ENCODE measurements around the gene MRPS22.

The MRPS22 gene

DNA sequence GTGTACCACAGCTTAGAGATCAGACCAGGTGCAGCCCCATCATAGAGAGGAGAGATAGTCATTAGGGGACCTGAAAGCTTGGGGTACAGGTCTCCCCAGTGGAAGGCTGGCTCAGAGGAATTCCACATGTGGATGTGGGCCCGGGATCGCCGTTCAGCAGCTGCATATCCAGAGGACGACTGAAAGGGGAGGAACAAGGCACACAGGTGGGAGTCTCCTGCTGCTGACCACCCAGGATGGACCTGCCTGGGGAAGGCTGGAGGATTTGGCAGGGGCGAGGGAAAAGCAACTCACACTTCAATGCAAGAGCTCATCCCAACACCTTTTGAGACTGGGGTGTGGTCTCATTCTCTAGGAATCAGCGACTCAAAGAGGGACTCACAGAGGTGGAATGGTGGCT, 25.0 kb upstream of the MRPS22 start:
- no peak for DNase-seq (ENCODE audit: low read depth)
- TF ChIP-seq, protein P1, sequence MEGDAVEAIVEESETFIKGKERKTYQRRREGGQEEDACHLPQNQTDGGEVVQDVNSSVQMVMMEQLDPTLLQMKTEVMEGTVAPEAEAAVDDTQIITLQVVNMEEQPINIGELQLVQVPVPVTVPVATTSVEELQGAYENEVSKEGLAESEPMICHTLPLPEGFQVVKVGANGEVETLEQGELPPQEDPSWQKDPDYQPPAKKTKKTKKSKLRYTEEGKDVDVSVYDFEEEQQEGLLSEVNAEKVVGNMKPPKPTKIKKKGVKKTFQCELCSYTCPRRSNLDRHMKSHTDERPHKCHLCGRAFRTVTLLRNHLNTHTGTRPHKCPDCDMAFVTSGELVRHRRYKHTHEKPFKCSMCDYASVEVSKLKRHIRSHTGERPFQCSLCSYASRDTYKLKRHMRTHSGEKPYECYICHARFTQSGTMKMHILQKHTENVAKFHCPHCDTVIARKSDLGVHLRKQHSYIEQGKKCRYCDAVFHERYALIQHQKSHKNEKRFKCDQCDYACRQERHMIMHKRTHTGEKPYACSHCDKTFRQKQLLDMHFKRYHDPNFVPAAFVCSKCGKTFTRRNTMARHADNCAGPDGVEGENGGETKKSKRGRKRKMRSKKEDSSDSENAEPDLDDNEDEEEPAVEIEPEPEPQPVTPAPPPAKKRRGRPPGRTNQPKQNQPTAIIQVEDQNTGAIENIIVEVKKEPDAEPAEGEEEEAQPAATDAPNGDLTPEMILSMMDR (conservative IDR thresholded peaks at IDR 0.05; ENCODE audit: low read depth, low read length) = no peak

DNA sequence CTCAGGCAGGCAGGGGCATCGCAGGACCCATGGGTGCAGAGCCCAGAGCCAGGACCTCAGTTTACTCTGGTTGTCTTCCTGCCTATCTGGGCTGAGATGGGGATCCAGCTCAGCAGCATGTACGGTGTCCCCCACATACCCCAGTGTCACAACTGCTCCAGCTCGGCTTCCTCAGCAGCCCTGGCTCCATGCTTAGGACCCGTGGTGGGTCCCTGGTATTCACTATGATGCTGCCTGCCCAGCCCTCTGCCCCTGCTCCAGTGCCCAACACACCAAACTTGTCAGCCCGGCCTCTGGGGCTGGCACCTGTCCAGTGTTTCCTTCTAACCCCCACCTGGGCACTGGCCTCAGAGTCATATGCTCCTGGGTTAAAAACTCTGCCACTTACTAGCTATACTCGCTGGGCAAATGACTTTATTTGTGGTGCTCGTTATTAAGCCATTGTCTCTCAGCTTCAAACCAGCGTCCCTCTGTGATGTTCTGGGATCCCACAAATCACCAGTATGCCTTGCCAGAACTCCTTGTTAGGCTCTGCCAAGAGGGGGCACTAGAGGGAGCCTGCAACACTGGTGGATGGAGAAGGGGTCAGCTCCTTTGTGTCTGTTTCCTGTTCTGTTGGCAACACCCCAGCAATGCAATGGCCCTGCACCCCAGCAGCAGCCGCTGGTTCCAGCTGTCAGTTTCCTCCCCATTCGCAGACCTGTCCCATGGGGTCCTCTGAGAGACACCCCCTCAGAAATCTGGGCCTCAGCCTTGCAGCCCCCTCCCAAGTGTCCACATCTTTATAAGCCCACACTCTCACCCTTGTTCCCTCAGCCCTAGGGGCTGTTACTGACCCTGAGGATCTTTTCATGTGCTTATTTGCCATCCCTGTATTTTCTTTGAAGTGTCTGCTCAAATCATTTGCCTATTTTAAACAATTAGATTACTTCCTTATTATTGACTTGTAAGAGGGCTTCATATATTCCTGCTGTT, 24.1 kb upstream of the MRPS22 start:
- H3K4me3 ChIP-seq (ENCODE audit: low read depth, low read length) = no peak overlapping the region
- DNase-seq (ENCODE audit: low read depth) = peak; percentile 60
- TF ChIP-seq, protein P1 (conservative IDR thresholded peaks at IDR 0.05; ENCODE audit: low read depth, low read length) = peak; percentile 74

More for the DNA sequence above, 25.0 kb upstream of the MRPS22 start:
- H3K4me3 ChIP-seq (ENCODE audit: low read depth, low read length) = no peak overlapping the region

DNA sequence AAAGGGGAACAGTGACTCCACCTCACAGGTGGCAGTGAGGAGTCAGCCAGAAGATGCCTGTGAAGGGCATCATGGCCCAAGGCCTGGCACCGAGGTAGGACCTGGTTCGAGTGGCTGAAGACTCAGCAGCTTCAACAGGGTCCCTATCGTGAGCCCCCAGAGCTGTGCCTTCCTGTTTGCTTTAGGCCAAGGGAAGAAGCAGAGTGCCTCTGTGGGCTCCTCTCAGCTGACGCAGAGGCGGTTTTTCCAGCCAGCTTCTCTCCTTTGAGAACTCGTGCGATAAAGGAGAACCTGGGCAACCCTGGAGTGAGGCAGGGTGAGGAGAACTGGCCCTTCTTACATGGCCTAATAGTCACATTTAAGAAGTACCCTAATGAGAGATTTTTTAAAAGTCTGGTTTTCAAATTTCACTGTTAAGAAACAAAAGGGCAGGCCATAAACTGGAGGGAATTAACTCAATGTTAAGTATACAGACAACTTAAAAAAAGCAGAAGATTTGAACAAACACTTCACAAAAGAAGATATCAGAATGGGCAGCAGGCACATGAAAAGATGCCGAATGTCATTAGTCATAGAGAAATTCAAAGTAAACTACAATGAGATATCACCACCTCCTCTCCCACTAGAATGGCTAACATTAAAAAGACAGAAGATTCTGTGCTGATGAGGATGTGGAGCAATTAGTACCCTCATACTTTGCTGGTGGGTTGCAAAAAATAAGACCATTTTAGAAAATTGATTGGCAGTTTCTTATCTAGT, 23.1 kb upstream of the MRPS22 start:
- no peak overlapping the region for H3K4me3 ChIP-seq (ENCODE audit: low read depth, low read length)
- no peak for DNase-seq (ENCODE audit: low read depth)
- TF ChIP-seq, protein P1 (conservative IDR thresholded peaks at IDR 0.05; ENCODE audit: low read depth, low read length) = no peak

DNA sequence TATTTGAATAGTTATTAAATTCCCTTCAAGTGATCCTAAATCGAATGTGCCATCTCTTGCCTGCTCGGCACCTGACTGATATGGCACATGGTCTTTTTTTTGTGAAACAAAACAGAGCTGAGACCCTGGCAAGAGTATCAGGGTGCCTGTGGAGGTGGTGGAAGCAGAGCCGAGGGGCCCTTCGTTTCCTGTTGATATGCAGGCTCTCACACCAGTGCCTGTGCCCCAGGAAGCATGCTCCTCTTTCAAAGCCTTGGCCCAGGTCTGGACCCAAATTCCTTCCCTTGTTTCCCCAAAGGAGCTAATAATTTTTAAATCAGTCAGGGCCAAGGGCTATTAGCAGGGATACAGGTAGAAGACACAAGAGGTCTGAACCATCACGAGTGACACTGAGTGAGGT, 21.5 kb upstream of the MRPS22 start:
- no peak overlapping the region for H3K4me3 ChIP-seq (ENCODE audit: low read depth, low read length)
- TF ChIP-seq, protein P1 (conservative IDR thresholded peaks at IDR 0.05; ENCODE audit: low read depth, low read length) = no peak

DNA sequence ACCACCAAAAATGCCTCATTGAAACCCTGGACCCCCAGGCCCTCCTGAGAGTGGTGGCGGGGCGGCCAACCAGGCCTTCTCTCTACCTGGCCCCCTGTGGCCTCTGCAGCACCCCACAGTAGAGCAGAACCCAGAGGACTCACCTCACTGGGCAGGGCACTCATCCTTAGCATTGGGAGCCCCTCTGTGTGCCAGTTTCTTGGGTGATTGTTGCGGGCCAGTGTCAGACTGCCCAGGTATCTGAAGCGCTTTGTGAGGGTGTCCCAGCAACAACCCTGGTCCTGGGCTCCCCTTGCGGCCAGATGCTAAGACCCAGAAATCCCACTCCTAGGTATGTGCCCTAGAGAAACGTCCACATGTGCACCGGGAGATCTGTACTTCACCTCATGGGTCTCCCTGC, 20.7 kb upstream of the MRPS22 start:
- TF ChIP-seq, protein P1 (conservative IDR thresholded peaks at IDR 0.05; ENCODE audit: low read depth, low read length) = no peak
- DNase-seq (ENCODE audit: low read depth) = no peak
- H3K4me3 ChIP-seq (ENCODE audit: low read depth, low read length) = no peak overlapping the region

More for the DNA sequence above, 21.5 kb upstream of the MRPS22 start:
- DNase-seq (ENCODE audit: low read depth) = no peak

DNA sequence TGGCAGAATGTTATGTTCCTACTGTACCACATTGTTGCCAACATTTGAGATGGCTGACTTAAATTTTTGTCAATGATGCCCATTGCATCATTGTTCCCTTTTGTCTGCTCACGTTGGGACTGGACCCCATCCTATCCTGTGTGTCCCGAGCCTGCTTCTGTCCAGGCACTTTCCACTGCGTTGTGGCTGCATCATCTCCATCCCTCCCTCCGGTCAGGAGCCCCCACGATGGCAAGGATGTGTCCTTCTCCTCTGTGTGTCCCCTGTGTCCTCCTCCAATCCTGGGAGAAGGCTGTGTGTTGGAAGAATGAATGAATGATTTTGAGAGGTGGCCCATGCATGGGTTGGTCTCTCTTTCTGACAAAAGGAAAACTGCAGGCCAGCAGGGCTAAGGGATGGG, 19.4 kb upstream of the MRPS22 start:
- H3K4me3 ChIP-seq (ENCODE audit: low read depth, low read length) = no peak overlapping the region
- no peak for DNase-seq (ENCODE audit: low read depth)
- TF ChIP-seq, protein P1 (conservative IDR thresholded peaks at IDR 0.05; ENCODE audit: low read depth, low read length) = no peak

Measured in choroid plexus epithelial cell (primary cell).